HG03439 (cell line): ENCODE measurements around the gene CP.
"Not testable (repeated sequence)": the region's sequence is repeated elsewhere in the genome, so short reads cannot be mapped to it uniquely, and the experiment has no call there.

Experiments
- ATAC-seq: cut with Tn5 transposase; IDR thresholded peaks from one replicate; pipeline ENCODE4 v1.9.1; 2021; ENCODE audit warnings: mild to moderate bottlenecking, moderate library complexity; ENCODE audit not compliant: unreplicated experiment

Gene CP

DNA sequence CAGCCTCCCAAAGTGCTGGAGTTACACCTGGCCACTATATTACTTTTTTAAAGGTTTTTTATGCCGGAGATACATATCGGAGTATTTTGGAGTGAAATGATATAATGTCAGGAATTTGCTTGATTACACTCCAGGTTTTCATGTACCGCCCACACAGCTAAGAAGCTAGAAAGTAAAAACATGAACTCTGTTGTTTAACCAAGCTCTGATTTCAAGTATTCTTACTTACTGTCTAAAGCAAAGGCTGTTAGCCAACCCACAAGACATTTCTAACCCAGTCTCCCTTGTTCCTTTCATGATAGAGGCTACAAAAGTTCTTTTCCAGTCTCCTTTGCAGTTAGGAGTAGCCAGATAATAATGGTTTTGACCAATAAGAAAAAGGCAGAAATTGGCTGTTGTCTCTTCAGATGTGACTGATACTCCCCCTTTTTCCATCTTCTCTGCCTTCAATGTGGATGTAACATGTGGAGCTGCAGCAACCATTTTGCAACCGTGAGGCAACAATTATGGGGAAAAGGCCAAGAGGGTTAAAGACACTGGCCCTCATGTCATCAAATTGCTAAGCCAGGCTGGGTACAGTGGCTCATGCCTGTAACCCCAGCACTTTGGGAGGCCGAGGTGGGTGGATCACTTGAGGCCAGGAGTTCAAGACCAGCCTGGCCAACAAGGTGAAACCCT lies 6.1 kb upstream of the CP start:
- no peak for ATAC-seq

DNA sequence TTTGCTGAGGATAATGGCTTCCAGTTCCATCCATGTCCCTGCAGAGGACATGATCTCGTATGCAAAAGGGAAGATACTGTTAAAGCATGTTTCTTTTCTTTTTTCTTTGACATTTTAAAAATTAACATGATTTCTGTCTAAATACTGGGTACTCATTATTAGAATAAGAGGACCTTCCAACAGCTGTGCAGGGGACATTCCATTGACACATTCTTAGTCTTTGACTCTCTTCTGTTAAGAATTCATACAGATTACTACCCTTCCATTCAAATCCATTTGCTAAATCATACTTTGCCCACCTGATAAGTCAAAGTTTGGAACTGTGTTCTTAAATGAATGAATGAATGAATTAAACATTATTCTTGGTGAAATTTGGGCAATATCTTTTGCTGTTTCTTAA lies 5.1 kb upstream of the CP start:
- no peak for ATAC-seq

DNA sequence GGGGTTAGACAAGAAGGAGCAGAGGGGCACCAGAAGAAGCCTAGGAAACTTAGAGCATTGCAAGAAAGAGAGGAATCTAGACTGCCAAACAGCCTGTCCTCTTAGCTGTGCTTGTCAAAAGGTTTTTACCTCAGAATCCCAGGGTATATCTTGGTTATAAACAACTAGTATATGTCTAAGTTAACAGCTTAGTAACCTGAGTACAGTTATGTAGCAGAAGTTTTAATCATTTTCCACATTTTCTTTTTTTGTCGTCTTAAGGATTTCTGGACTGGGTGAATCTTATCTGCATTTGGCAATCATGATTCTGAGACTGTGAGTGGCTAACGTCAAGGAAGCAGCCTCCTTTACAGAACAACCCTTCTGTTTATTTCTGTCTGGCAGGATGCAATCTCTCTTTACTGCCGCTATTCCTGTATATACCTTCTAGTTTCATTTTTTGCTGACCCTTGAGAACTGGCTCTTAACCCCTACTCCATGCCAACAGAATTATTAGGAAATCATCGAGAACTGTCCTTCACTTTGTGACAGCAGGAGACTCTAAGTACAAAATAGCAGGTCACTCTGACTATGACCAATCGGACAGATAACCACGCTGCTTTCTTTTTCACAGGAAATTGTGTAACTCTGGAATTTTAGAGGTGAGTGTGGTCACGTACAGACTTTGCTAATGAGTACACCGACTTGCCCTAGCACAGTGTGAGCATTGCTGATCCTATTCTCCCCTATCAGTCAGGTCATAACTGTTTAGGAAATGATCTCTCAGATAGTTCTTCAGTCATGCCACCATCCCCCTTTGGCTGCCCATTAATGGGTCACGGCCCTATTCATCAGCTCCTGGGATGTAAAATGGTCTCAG lies 3.3 kb upstream of the CP start:
- peak; percentile 99 for ATAC-seq

DNA sequence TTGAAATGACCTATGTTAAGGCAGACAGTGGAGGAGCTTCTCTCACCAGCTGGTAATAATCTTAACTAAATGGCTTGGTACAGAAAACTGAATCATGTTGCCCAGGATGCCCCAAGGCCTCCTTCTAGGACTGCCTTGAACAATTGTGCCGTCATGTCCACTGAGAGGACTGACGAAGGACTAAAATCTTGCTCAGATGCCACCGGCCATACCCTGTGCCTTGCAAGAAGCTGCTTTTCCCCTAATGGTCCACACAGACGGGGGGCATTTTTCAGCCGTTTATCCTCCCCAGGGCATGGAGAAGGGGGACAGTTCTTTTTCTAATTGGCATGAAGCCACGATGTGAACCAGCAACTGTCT lies 1.8 kb upstream of the CP start:
- no peak for ATAC-seq

DNA sequence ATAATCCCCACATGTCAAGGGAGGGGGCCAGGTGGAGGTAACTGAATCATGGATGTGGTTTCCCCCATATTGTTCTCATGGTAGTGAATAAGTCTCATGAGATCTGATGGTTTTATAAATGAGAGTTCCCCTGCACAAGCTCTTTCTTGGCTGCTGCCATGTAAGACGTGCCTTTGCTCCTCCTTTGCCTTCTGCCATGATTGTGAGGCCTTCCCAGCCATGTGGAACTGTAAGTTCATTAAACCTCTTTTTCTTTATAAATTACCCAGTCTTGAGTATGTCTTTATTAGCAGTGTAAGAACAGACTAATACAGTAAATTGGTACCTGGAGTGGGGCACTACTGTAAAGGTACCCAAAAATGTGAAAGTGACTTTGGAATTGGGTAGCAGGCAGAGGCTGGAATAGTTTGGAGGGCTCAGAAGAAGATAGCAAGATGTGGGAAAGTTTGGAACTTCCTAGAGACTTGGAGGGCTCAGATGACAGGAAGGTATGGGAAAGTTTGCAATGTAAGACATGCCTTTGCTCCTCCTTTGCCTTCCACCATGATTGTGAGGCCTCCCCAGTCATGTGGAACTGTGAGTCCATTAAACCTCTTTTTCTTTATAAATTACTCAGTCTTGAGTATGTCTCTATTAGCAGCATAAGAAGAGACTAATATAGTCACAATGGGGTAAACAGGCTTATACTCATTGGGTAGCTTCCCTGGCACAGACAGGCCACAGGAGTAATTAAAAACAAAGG lies 2.1 kb downstream of the CP start:
- ATAC-seq = not testable (repeated sequence)

DNA sequence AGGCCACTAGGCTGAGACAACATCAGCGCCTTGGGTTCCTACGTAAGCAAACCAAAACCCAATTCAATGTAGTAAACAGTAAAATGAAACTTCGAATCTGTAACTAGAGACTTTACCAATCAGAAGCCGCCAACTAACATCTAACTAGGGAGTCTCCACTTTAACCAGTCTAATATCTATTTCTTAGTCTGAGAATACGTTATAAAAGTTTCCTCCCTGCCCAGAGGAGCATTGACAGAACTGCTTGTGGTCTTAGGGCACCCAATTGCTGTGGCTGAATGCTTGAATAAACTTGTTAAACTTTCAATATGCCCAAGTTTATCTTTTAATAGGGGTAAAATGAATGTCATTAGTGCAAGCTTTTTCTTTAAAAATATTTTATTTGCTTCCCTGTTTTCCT lies 4.3 kb downstream of the CP start:
- no peak for ATAC-seq

DNA sequence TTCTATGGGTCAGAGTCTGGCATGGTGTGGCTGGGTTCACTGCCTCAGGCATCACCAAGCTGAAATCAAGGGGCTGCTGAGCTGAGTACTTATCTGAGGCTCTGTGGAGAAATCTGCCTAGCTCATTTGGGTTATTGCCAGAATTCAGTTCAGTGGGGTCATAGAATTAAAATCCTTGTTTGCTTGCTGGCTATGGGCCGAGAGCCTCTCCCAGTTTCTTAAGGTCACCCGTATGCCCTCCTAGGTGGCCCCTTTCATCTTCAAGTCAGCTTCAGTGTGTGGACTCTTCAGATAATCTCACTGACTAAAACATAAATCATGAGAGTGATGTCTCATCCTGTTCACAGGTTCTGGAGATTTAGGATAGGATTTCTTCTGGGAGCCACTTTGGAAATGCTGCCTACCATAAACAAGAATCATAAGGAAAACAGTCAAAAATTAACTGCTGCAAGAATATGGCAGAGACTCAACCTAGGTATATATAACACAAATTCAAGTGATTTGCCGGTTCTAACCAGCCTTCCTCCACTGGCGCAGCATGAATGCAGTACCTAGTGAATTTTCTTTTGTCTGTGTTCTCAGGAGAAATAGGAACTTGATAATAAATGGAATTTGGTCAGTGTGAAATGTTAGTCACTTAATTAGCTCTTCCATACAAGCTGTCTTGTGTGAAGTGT lies 5.3 kb downstream of the CP start:
- ATAC-seq = no peak

DNA sequence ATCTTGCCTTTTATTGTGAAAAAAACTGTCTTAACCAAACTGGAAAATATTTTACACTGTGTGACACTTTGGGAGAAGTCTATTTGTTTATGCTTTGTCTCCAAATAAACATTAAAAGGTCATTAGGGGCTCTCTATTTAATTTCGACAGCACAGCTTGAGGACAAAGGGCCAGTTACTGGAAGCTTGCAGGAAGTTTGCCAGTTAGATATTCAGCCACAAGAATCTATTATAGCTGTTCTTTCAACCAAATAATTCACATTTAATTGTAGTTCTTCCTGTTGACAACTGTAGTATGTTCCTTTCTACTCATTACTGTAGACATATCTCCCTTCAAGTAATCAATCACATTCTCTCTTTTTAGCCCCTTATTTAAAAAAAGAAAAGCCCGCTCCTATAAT lies 6.1 kb downstream of the CP start:
- no peak for ATAC-seq

DNA sequence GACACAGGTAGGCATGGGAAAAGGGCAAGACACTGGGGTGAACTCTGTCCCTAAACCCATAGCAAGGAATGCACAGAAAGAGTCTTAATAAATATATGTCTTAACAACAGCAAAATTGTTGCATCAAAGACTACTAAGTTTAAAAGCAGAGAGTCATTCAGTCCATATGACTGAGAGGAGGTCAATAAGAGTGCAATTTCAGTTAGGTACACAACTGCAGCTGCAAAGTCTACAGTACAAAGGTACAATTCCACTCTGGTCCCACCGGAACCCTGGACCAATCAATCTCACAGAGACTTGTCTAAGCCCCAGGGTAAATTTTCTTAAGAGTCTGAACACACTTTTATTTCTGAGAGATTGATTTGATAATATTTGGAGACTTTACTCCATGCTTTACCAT lies 6.9 kb downstream of the CP start:
- no peak for ATAC-seq

DNA sequence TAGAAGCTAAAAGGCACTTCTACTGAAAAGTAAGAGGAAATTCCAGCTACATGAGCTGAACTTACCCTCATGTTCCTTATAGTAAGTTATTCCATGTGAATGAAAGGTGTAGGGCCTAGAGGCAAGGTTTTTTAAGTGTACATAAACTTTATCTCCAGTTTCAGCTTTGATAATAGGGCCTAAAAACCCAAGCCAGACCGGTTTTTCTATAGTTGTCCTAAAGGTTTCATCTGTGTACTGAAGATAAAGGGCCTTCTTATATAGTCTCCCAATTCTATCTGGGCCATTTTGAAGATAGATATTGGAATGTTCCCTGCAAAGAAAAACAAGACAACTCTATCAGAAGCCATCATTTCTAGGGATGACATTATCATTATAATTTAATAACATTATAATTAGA lies 9.2 kb downstream of the CP start:
- ATAC-seq = no peak

DNA sequence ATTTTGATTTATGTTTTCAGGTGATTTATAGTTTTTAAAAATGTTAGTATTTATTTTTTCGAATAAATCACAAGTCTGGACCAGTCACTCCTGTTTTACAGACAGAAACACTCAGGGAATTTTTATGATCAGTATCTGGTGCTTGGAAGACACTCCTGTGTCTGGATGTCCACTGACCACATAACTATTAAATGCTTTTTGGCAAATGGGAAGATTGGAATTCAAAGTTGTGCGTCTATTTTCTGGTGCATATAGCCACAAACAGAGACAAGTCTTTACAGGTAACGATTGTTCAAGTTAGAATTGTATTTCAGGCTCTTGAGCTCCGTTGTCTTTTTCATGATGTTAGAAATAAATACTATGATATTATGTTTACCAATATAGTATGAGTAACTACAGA lies 12.2 kb downstream of the CP start:
- ATAC-seq = no peak

DNA sequence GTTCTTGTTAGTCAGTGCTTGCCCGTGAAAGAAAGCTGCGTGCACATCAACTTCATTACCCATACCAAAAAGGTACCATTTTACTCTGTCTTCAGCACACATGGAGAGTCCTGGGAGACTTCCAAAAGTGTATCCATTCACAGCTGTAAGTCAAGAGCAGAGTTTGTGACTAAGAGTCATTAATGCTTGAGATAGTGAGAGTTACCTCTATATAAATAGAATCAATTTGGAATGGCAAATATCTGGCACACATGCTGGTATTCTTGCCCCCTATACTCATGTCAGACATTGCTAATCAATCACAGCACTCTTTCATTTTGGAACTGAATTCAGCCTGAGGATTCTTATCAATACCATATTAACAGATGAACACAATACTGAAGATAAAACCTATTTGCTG lies 14.2 kb downstream of the CP start:
- no peak for ATAC-seq

DNA sequence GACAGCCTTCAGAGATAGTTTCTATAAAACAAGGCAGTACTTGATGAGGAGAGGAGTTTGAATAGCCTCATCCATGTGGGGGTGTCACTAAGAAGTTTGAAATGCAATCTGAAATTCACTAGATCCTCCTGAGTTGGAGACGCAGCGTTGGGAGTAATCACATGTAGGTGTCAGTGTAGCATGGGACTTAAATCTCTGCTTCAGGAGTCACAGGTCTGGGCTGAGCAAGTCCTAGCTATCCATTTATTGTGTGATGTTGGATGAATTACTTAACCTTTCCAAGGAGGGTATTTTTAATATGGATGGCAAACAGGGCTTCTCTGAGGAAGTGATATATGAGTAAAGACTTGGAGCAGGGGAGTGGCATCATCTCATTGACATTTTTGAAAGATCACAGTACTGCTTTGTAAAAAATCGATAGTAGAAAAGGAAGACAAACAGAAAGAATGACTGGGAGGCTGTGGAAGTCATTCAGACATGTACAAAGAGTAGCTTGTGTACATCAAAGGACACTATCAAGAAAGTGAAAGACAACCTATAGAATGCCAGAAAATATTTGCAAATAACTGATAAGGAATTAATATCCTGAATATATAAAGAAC lies 17.1 kb downstream of the CP start:
- no peak for ATAC-seq

DNA sequence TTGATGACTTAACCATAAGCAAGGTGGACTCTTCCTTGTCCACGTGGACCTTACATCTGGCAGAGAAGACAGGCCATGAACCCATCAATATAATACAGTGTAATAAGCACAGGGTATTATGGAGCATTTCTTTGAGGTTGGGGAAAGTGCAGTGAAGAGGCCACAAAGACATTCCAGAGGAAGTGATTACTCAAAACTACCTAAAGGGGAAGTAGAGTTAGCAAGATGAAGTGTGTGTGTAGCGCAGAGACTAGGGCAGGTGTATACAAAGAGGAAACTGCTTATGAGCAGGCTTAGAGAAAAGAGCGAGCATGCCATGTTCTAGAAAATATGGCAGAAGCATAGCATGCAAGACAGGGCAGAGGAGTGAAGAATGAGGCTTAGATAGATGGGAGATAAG lies 17.9 kb downstream of the CP start:
- peak; percentile 94 for ATAC-seq

DNA sequence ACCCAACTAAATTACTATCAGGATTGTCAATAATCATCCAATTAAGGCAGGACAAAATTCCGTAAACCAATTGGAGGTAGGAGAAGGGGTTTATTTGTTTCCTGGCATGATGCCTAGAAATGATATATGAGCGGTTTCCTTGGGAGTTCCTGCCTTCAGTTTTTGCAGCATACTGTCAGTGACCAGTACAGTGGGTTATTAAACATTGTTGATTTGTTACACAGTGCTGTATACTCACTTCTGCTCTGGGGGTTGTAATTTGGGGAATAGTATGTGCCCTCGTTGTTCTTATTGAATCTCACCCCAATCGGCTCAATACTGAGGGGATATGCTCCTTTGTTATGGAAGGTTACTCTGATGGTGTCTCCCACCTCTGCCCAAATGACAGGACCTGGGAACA lies 22.2 kb downstream of the CP start:
- ATAC-seq = no peak

DNA sequence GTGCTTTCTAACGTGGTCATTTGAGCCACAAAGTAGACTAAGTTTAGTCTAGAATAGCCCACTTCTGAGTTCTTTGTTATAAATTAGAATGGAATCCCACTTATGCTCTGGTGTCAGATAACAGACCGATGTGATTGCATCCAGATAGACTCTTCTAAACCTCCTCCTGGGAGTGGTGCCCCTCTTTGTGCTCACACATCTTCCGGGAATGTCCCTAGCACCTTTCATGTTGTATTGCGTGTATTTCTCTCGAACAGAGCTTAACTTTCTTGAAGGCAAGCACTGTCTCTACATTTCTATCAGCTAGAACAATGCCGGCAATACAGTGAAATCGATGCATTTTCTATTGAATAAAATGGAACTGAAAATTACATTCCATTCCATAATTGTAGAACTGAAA lies 23.0 kb downstream of the CP start:
- no peak for ATAC-seq

DNA sequence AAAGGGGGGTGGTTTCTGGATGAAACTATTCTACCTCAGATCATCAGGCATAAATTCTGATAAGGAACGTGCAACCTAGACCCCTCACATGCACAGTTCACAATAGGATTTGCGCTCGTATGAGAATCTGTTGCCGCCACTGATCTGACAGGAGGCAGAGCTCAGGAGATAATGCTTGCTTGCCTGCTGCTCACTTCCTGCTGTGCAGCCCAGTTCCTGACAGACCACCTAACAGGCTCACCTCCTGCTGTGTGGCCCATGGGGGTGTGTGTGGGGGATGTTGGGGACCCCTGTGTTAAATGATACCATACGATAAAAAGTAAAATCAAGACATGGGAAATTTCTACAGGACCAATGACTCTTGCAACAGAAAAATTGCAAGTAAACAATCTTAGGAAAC lies 24.0 kb downstream of the CP start:
- ATAC-seq = no peak

DNA sequence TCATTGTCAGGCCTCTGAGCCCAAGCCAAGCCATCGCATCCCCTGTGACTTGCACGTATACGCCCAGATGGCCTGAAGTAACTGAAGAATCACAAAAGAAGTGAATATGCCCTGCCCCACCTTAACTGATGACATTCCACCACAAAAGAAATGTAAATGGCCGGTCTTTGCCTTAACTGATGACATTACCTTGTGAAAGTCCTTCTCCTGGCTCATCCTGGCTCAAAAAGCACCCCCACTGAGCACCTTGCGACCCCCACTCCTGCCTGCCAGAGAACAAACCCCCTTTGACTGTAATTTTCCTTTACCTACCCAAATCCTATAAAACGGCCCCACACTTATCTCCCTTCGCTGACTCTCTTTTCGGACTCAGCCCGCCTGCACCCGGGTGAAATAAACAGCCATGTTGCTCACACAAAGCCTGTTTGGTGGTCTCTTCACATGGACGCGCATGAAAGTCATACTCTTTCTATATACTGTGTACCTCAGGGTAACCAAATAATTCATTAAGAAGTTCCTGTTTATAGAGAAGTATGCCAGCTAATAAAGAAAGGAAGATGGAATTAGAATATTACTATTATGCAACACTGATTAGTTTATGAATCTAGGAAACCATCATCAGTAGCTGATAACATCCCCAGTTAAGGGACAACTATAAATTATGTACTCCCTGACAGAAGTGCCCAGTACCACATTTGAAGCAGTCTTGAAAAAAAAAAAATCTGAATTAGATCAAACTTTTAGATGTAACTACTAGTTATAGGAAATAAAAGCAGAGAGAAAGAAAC lies 24.6 kb downstream of the CP start:
- ATAC-seq = not testable (repeated sequence)

DNA sequence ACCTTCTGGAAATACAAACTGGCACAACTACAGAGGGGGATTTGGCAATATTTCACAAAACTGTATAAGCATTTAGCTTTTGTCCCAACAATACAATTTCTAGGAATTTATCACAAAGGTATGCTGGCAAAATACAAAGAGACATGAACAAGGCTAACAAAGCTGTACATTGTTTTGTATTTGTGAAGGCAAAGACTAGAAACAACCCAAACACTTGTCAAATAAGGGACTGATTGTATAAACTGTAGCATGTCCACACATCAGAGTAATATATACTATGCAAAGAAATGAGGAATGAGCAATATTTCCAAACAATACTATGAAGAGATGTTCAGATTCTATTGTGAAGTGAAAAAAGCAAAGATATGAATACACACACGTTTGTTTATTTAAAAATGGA lies 26.4 kb downstream of the CP start:
- ATAC-seq = no peak

DNA sequence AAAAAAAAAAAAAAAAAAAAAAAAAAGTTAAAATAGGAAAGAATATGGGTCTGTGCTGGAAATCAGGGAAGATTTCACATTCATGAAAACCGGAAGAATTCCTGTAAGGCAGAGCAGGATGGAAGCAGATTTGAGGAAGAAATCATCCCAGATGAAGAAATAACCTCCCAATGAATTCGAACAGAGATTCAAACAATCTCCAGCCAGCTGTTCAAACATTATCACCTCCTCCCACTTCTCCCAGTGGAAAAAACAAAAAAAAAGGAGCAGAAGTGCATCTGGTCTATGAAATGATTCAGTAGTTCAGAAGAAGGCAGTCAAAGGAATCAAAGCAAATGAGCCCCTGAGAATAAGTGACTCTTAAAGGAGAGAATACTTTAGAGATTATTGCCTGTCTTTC lies 33.1 kb downstream of the CP start:
- no peak for ATAC-seq
